Hematopoietic multipotent progenitor cell (in vitro differentiated cells): Measurements from ENCODE around the gene SFRP2. TPM values are rescaled to one million over a fixed set of nuclear protein-coding genes. Genes with fewer than 3 reads are reported as not detected.

Experiments used
- DNase-seq, 3 donors: peaks; one replicate each; pipeline ENCODE4 v3.0.0-alpha.2; 2011 to 2015; ENCODE audit warnings: low read depth in 2 of 3, low spot score in 2 of 3
- total RNA-seq: library from RNA; depleted of rRNA; stranded (reverse); fragments of >200 nt; gene quantifications from one replicate; pipeline ENCODE4 v1.2.3, GENCODE V29; 2012

Gene SFRP2
- not detected for total RNA-seq

- peak in 1 of 3 donors; percentile 46 for DNase-seq
These were observed at the start of gene SFRP2 for GRCh38 chr4:153788413-153789276. Gene SFRP2 (minus strand): TSS chr4:153789083. CDS start chr4:153788835, 248 bp downstream.

- DNase-seq = no peak
These were observed 49.7 kb upstream of the SFRP2 start for GRCh38 chr4:153838564-153838963.

GRCh38 chr4:153834901-153835300 lies 46.0 kb upstream of the SFRP2 start:
- no peak for DNase-seq

GRCh38 chr4:153832720-153833287 lies 43.9 kb upstream of the SFRP2 start:
- no peak for DNase-seq

GRCh38 chr4:153832054-153832453 lies 43.2 kb upstream of the SFRP2 start:
- no peak for DNase-seq

GRCh38 chr4:153831245-153831644 lies 42.4 kb upstream of the SFRP2 start:
- DNase-seq = no peak

GRCh38 chr4:153825691-153826090 lies 36.8 kb upstream of the SFRP2 start:
- DNase-seq = no peak

- DNase-seq = no peak
These were observed 36.2 kb upstream of the SFRP2 start for GRCh38 chr4:153825126-153825525.

GRCh38 chr4:153824501-153824900 lies 35.6 kb upstream of the SFRP2 start:
- DNase-seq = no peak

GRCh38 chr4:153823483-153823882 lies 34.6 kb upstream of the SFRP2 start:
- no peak for DNase-seq

GRCh38 chr4:153822316-153822715 lies 33.4 kb upstream of the SFRP2 start:
- no peak for DNase-seq

- DNase-seq = no peak
These were observed 28.6 kb upstream of the SFRP2 start for GRCh38 chr4:153817466-153817865.

- no peak for DNase-seq
These were observed 27.7 kb upstream of the SFRP2 start for GRCh38 chr4:153816542-153816941.

GRCh38 chr4:153814789-153815188 lies 25.9 kb upstream of the SFRP2 start:
- DNase-seq = no peak

GRCh38 chr4:153809916-153810810 lies 21.3 kb upstream of the SFRP2 start:
- DNase-seq = no peak

- no peak for DNase-seq
These were observed 20.4 kb upstream of the SFRP2 start for GRCh38 chr4:153809307-153809706.

- no peak for DNase-seq
These were observed 19.3 kb upstream of the SFRP2 start for GRCh38 chr4:153808175-153808574.

GRCh38 chr4:153806073-153806472 lies 17.2 kb upstream of the SFRP2 start:
- DNase-seq = no peak

- DNase-seq = no peak
These were observed 15.8 kb upstream of the SFRP2 start for GRCh38 chr4:153804722-153805121.

- no peak for DNase-seq
These were observed 10.8 kb upstream of the SFRP2 start for GRCh38 chr4:153799694-153800074.
